ENCODE measurements around the gene STX18.

DNA sequence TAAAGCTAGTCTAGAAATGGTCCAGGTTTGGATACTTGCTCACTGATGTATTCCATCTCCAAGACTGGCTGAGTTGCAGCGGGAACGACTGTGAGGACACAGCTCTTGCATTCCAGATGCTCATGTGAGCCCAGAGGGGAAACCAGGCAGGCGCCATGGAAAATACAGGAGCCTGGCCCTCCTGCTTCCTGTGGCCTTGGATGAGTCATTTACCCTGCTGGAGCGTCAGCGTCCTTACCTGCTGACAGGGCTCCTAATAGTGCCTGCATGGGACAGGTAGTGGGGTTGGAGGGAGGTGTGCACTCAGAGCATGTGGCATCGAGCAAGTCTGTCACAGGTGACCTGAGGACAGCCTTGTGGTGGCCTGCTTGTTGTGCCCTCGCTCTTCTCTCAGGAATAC lies 85.5 kb downstream of the STX18 start:
- TF ChIP-seq JUND (IDR thresholded peaks at IDR 0.05) (no peak), SP1 (IDR thresholded peaks at IDR 0.05) (no peak), FOXA2 (IDR thresholded peaks at IDR 0.05) (no peak), RXRA (IDR thresholded peaks at IDR 0.05) (no peak), RAD21 (IDR thresholded peaks at IDR 0.05) (no peak), HNF4G (IDR thresholded peaks at IDR 0.05) (no peak), REST (IDR thresholded peaks at IDR 0.05) (no peak), YY1 (IDR thresholded peaks at IDR 0.05) (no peak), ZBTB33 (IDR thresholded peaks at IDR 0.05) (no peak), FOXA1 (IDR thresholded peaks at IDR 0.05) (no peak), EGR1 (IDR thresholded peaks at IDR 0.05; ENCODE audit: low read depth in 2 of 2) (no peak), TAF1 (conservative IDR thresholded peaks at IDR 0.05) (no peak)
- TF ChIP-seq, protein P1, sequence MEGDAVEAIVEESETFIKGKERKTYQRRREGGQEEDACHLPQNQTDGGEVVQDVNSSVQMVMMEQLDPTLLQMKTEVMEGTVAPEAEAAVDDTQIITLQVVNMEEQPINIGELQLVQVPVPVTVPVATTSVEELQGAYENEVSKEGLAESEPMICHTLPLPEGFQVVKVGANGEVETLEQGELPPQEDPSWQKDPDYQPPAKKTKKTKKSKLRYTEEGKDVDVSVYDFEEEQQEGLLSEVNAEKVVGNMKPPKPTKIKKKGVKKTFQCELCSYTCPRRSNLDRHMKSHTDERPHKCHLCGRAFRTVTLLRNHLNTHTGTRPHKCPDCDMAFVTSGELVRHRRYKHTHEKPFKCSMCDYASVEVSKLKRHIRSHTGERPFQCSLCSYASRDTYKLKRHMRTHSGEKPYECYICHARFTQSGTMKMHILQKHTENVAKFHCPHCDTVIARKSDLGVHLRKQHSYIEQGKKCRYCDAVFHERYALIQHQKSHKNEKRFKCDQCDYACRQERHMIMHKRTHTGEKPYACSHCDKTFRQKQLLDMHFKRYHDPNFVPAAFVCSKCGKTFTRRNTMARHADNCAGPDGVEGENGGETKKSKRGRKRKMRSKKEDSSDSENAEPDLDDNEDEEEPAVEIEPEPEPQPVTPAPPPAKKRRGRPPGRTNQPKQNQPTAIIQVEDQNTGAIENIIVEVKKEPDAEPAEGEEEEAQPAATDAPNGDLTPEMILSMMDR (IDR thresholded peaks at IDR 0.05; ENCODE audit: low read depth, low read length, missing input control) = no peak
- TF ChIP-seq, protein P2, sequence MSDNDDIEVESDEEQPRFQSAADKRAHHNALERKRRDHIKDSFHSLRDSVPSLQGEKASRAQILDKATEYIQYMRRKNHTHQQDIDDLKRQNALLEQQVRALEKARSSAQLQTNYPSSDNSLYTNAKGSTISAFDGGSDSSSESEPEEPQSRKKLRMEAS (IDR thresholded peaks at IDR 0.05) = no peak

Data from liver (tissue), 3 donors.